HG03097 (cell line): ENCODE results near the gene KRTAP3-3.

Source experiments
- ATAC-seq: cut with Tn5 transposase; IDR thresholded peaks from one replicate; pipeline ENCODE4 v1.9.1; 2021; ENCODE audit not compliant: unreplicated experiment, low FRiP score

KRTAP3-3 gene

GRCh38 chr17:40962059-40962561 is 31.9 kb downstream of the KRTAP3-3 start:
- ATAC-seq, result no peak

GRCh38 chr17:40961591-40961990 is 32.4 kb downstream of the KRTAP3-3 start:
- no peak for ATAC-seq

GRCh38 chr17:40960144-40960543 is 33.8 kb downstream of the KRTAP3-3 start:
- ATAC-seq, result no peak

- ATAC-seq, result no peak
Observed at GRCh38 chr17:40958086-40958953, 35.6 kb downstream of the KRTAP3-3 start.

- ATAC-seq, result no peak
Observed at GRCh38 chr17:40956401-40957254, 37.3 kb downstream of the KRTAP3-3 start.

- ATAC-seq, result no peak
Observed at GRCh38 chr17:40953881-40954280, 40.1 kb downstream of the KRTAP3-3 start.

GRCh38 chr17:40952661-40953060 is 41.3 kb downstream of the KRTAP3-3 start:
- ATAC-seq, result no peak

DNA sequence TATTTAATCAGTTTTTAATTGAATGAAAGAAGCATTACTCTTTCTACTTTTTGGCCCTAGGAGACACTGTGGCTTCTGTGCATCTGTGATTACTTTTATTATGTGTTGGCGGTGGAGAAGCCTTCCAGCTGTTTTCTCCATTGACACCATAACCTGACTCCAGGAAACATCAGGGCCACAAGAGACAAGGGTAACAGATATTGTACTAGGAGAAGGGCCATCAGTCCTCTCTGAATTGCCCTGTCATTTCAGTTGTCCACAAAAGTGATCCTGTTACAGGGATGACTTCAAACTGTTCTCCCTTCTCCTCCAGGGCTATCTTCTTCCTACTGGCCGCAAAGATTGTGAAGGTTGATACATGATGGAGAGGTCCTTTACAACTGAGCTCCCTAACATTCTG is 41.8 kb downstream of the KRTAP3-3 start:
- no peak for ATAC-seq

DNA sequence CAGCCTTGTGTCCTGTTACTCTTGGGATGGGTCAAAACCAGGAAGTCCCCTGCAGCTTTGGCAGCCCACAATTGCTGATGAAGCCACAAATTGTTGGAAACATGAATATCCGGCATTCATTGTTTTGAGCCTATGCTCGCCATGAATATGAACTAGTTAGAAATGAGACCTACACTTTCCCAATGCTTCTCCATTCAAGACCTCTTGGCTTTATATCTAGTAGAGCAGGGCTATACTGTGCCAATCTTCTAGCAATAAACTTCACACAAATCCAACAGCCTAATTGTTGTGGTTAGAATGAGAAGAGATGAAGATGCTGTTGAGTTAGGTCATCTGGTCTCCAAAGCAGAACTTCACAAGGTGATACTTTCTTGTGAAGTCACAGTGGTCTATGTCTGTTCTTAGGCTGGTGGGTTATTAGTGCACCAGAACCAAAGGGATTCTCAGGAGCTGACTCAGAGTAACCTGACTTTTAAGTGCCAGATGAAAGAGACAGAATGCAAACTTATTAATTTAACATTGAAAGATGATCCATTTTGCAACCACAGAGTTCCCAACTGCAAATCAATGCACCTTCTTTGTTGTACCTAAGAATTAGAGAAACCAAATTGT is 42.8 kb downstream of the KRTAP3-3 start:
- ATAC-seq, result no peak

- no peak for ATAC-seq
Observed at GRCh38 chr17:40950176-40950575, 43.8 kb downstream of the KRTAP3-3 start.

DNA sequence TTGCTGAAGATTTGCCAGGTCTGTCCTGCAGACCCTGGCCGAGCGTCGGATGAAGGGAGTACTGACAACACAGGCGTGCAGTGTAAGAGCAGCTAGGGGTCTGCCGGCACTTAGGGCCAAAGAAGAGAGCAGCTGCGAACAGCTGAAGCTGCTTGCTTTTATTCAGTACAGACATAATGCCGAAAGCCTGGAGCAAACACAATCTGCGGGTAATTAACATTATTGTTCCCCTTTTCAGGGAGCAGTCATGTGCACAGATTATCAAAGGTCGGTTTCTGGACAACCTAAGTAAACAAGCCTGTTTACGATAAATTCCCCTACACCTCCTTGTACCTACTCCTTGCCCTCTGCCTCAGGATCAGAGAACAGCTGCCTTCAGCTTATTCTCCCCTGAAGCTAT is 44.5 kb downstream of the KRTAP3-3 start:
- ATAC-seq, result no peak

DNA sequence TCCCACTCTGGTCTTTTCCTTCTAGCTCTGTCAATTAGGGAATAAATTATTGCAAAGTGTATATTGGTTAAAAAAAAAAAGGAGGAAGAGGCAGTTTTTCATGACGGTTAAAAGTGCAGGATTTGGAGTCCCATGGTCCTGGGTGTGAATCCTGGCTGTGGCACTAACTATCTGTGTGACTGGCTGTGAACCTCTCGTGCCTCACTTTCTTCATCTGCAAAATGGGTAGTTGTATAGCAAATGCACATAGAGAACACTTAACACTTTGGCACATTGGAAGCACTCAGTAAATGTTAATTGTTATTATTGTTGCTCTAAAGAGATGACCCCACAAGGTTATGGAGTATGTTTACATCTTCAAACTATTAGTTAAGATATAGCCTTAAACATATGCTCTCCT is 46.0 kb downstream of the KRTAP3-3 start:
- no peak for ATAC-seq

DNA sequence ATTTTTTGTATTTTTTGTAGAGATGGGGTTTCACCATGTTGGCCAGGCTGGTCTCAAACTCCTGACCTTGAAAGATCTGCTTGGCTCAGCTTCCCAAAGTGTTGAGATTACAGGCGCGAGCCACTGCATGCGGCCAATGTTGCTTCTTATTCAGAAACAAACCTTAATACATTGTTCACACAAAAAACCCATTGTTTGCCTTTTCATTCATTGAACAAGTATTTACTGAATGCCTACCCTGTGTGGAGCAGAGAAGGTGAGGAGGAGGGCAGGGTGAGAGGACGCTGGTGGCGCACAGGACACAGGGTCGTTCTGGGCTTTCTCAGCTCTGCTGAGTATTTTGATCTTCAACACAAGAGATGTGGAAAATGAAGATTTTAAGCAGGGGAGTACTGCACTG is 48.5 kb downstream of the KRTAP3-3 start:
- no peak for ATAC-seq

DNA sequence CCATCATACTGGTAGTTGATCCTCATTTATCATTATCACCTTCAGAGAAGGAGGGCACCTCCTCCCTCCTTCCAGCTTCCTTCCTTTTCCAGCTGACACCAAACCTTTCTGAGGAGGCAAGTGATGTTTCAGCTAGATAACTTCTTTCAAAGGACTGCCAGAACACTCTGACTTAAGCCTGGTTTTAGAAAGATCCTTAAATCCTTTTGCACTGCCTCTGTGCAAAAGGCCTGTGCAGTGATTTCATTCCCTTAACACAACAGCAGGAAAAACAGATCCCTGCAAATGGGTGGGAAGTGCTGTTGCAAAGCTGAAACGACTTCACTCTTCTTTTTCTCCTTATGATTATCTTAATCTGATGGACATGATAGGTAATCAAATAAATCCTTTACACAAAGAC is 49.4 kb downstream of the KRTAP3-3 start:
- ATAC-seq, result no peak
